HCT116 (cell line): ENCODE data around the gene ERVH48-1. TPM values are rescaled to one million over a fixed set of nuclear protein-coding genes. Genes with fewer than 3 reads are reported as not detected.

Source experiments
- ATAC-seq: fragments of 200-7000 bp; cut with Tn5 transposase; 2 replicates; pipeline ENCODE4 v1.9.1; 2020; ENCODE audit warnings: mild to moderate bottlenecking, moderate library complexity
- BruUV-seq: library from RNA; stranded (reverse); fragments of 400-500 nt; replicated peaks from 2 replicates; lab custom pipeline; 2021; lab: Mats Ljungman, UMichigan
- CTCF ChIA-PET: fragments of 300-600 bp; sonication (Branson Sonifier 250); formaldehyde crosslinking; loops from one replicate; lab custom pipeline; 2021; ENCODE audit warnings: antibody characterized with exemption; lab: Charles Lee
- POLR2A ChIA-PET: fragments of 300-600, 350-600 bp; sonication (Branson Sonifier 250); formaldehyde crosslinking; loops from one replicate; lab custom pipeline; 2021; ENCODE audit warnings: antibody characterized with exemption; lab: Charles Lee
- RAD21 ChIA-PET, 2 experiments: fragments of 300-600 bp; sonication (Branson Sonifier 250); formaldehyde crosslinking; loops; one replicate each; lab custom pipeline; 2023; ENCODE audit warnings: low total read pairs in 2 of 2; ENCODE audit not compliant: uncharacterized antibody in 2 of 2, unreplicated experiment in 2 of 2, low non-redundant PET in 1 of 2; lab: Charles Lee
- DNase-seq: peaks from one replicate; pipeline ENCODE4 v3.0.0-alpha.2; 2010; ENCODE audit warnings: low read depth, low spot score
- H2AFZ ChIP-seq: fragments of 200-600 bp; shearing (Covaris generic), sonication (generic); 2 replicates; pipeline ENCODE4 v1.6.1; 2017; ENCODE audit warnings: low read depth, mixed run types, mixed read lengths, antibody characterized with exemption, low read length; ENCODE audit not compliant: poor library complexity, severe bottlenecking
- H3K27ac ChIP-seq: 2 replicates; pipeline ENCODE4 v1.5.1; 2012; ENCODE audit warnings: low read depth, low read length
- H3K27me3 ChIP-seq: fragments of 200-600 bp; sonication (generic); 2 replicates; pipeline ENCODE4 v1.6.1; 2016; ENCODE audit warnings: mixed run types, low read length, mixed read lengths; ENCODE audit not compliant: insufficient read depth
- H3K36me3 ChIP-seq, 2 experiments: fragments of 200-500 bp in 1 of 2; fragments of 200-600 bp in 1 of 2; sonication (Bioruptor generic) in 1 of 2; sonication (generic) in 1 of 2; 2 replicates each; pipeline versions ENCODE4 v1.5.1 to v1.6.1; 2014 to 2016; ENCODE audit warnings: low read length in 2 of 2, inconsistent platforms in 1 of 2, mixed read lengths in 1 of 2, mixed run types in 1 of 2; ENCODE audit not compliant: insufficient read depth in 2 of 2, control insufficient read depth in 1 of 2
- H3K4me1 ChIP-seq, 2 experiments: fragments of 200-600 bp in 1 of 2; sonication (generic) in 1 of 2; 2 replicates each; pipeline versions ENCODE4 v1.5.1 to v1.6.1; 2012 to 2017; ENCODE audit warnings: low read length in 2 of 2, inconsistent platforms in 1 of 2, mild to moderate bottlenecking in 1 of 2, mixed read lengths in 1 of 2, mixed run types in 1 of 2, moderate library complexity in 1 of 2; ENCODE audit not compliant: insufficient read depth in 2 of 2, control insufficient read depth in 1 of 2
- H3K4me2 ChIP-seq: fragments of 200-600 bp; sonication (generic); 2 replicates; pipeline ENCODE4 v1.6.1; 2017; ENCODE audit warnings: mixed run types, low read length, mixed read lengths
- H3K4me3 ChIP-seq, 2 experiments: fragments of 200-600 bp in 1 of 2; sonication (generic) in 1 of 2; replicated peaks in 1 of 2; 2 replicates each; pipeline ENCODE4 v1.5.1; 2011 to 2016; ENCODE audit warnings: low read length in 2 of 2, control low read depth in 1 of 2, low read depth in 1 of 2, mild to moderate bottlenecking in 1 of 2, mixed read lengths in 1 of 2, mixed run types in 1 of 2
- H3K79me2 ChIP-seq: fragments of 200-600 bp; sonication (generic); 2 replicates; pipeline ENCODE4 v1.6.1; 2017; ENCODE audit warnings: mild to moderate bottlenecking, mixed run types, low read length, moderate library complexity, mixed read lengths; ENCODE audit not compliant: insufficient read depth
- H3K9ac ChIP-seq: fragments of 200-600 bp; sonication (generic); 2 replicates; pipeline ENCODE4 v1.6.1; 2016; ENCODE audit warnings: low read length, mixed read lengths
- H3K9me2 ChIP-seq: fragments of 200-600 bp; sonication (generic), shearing (Covaris generic); 2 replicates; pipeline ENCODE4 v1.6.1; 2017; ENCODE audit warnings: mixed run types, mild to moderate bottlenecking, moderate library complexity; ENCODE audit not compliant: insufficient read depth
- H3K9me3 ChIP-seq, 2 experiments: fragments of 200-500 bp in 1 of 2; fragments of 200-600 bp in 1 of 2; sonication (Bioruptor generic) in 1 of 2; sonication (generic) in 1 of 2; 2 replicates each; pipeline ENCODE4 v1.6.1; 2014 to 2017; ENCODE audit warnings: low read length in 2 of 2, mixed read lengths in 2 of 2, inconsistent platforms in 1 of 2, low read depth in 1 of 2, mild to moderate bottlenecking in 1 of 2, mixed run types in 1 of 2, moderate library complexity in 1 of 2; ENCODE audit not compliant: control insufficient read depth in 1 of 2, insufficient read depth in 1 of 2
- H4K20me1 ChIP-seq: fragments of 200-600 bp; sonication (generic), shearing (Covaris generic); 2 replicates; pipeline ENCODE4 v1.6.1; 2017; ENCODE audit warnings: mixed run types, mild to moderate bottlenecking, moderate library complexity; ENCODE audit not compliant: insufficient read depth
- ATF3 ChIP-seq: IDR thresholded peaks from 2 replicates; pipeline ENCODE4 v1.6.1; 2012
- FOSL1 ChIP-seq: IDR thresholded peaks from 2 replicates; pipeline ENCODE4 v1.6.1; 2012; ENCODE audit warnings: low read depth
- JUND ChIP-seq: IDR thresholded peaks from 2 replicates; pipeline ENCODE4 v1.6.1; 2012
- POLR2AphosphoS5 ChIP-seq: IDR thresholded peaks from 2 replicates; pipeline ENCODE4 v1.6.1; 2011; ENCODE audit warnings: mild to moderate bottlenecking, low read depth, low read length, moderate library complexity
- RAD21 ChIP-seq: IDR thresholded peaks from 2 replicates; pipeline ENCODE4 v1.6.1; 2012; ENCODE audit warnings: low read depth, mild to moderate bottlenecking
- SIN3A ChIP-seq: IDR thresholded peaks from 2 replicates; pipeline ENCODE4 v1.6.1; 2012; ENCODE audit warnings: low read depth
- SP1 ChIP-seq: IDR thresholded peaks from 2 replicates; pipeline ENCODE4 v1.6.1; 2012; ENCODE audit warnings: low read depth
- ZBTB33 ChIP-seq: IDR thresholded peaks from 2 replicates; pipeline ENCODE4 v1.6.1; 2011; ENCODE audit warnings: mild to moderate bottlenecking, low read length, moderate library complexity; ENCODE audit not compliant: insufficient replicate concordance; ENCODE audit errors: extremely low read depth
- intact Hi-C: fragments of 100-400 bp; cut with micrococcal nuclease; formaldehyde crosslinking; loops from 2 replicates; pipeline ENCODE4 v1.10.0; 2022
- total RNA-seq: library from RNA; stranded (reverse); gene quantifications from one replicate; pipeline ENCODE4 v1.2.1, GENCODE V29; 2021; ENCODE audit not compliant: unreplicated experiment

Gene ERVH48-1
- total RNA-seq, 1 experiment from 2014 or later, result not detected

- TF ChIP-seq FOSL1, result no peak
- TF ChIP-seq SP1, result no peak
- no peak for TF ChIP-seq ATF3
These were observed 38.7 kb upstream of the ERVH48-1 start (continued) for GRCh38 chr21:42964086-42964485.

DNA sequence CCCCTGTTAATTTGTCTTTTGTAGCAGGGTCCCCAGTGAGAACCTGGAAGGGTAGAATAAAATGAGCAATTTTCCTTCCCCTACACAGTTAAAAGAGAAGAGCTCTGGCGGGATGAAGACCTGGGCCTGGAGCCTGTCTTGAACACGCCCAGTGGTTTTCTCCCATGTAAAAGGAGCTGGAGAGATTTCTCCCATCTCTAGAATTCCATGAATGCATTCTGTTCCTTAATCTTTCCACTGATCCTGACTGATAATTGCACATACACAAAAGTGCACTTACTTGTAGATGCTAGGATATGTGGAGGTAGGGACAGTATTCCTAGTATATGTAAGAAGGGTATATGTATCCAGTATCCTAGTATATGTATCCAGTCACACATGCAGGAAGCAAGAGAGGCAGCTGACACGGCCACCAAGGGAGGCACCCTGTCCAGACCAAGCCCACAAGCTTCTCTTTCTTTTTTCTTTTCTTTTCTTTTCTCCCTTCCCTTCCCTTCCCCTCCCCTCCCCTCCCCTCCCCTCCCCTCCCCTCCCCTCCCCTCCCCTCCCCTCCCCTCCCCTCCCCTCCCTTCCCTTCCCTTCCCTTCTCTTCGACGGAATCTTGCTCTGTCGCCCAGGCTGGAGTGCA lies 37.1 kb upstream of the ERVH48-1 start:
- Histone ChIP-seq H3K27me3 (no peaks in the 10 kb centered on the region), H3K4me3 (no peak overlapping the region), H3K9ac (no peak overlapping the region), H4K20me1 (no peaks in the 10 kb centered on the region), H2AFZ (no peak overlapping the region), H3K4me2 (no peak overlapping the region), H3K9me2 (no peaks in the 10 kb centered on the region), H3K9me3 (no peaks in the 10 kb centered on the region), H3K4me1 (peaks cover 2 to 4% of the 10 kb centered on the region in 2 experiments; a peak in 3 of 4 replicates), H3K27ac (no peak overlapping the region), H3K79me2 (no peaks in the 10 kb centered on the region), H3K36me3 (no peaks in the 10 kb centered on the region)
- ChIA-PET POLR2A (interaction anchor here (1.8 kb wide), 1 partner anchor 12 kb away, joined by 5 read pairs; the partner anchor contains the start of gene PKNOX1), CTCF (no interaction called here), RAD21 (no interaction called here)
- no TSS peak for BruUV-seq
- ATAC-seq, result no peak
- TF ChIP-seq SIN3A (no peak), POLR2AphosphoS5 (no peak), RAD21 (no peak), JUND (no peak), ZBTB33 (no peak)
- DNase-seq, result no peak
- intact Hi-C loops, result no loop called here
